GM21526 (cell line): ENCODE data around the gene ASGR1.

ENCODE experiments used
- ATAC-seq: cut with Tn5 transposase; IDR thresholded peaks from one replicate; pipeline ENCODE4 v1.9.1; 2021; ENCODE audit warnings: moderate library complexity; ENCODE audit not compliant: unreplicated experiment, low FRiP score

Gene ASGR1

DNA sequence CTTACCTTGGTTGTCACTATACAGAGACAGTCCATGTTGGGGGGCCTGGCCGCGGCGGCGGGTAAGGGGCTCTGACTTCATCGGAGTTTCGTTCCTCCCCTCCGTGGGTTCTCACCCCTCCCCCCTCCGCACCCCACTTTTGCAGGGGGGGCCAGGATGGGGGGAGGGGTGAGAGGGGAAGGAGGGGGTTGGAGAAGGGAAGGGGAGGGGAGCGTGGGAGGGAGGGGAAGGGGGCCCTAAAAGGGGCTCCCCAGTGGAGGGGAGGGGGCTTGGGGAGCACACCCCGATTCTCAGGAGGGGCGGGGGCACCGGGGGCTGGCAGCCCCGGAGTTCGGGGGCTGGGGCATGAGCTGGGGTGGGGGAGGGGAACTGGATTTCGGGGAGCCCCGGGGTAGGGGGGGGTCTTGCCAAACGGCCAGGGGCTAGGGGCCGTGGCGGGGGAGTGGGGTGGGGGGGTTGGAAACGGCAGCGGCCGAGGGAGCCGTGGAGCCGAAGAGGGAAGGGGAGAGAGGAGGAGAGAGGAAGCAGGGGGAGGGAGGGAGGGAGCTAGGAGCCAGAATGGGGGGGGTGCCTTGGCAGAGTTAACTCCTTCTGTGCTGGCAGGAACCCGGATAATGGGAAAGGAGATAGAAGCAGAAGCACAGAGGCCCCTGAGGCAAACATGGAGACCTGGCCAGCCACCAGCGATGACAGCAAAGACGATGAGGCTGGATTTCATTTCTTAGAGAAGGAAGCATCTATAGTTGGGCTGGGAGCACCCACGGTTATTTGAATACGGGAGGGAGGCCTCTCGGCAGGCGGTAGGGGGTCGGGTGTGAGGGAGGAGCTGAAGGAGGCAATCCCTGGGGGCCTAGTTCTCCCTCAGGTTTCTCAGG, 38.2 kb upstream of the ASGR1 start:
- ATAC-seq: no peak

- no peak for ATAC-seq
Measured at GRCh38 chr17:7216242-7217112, 37.3 kb upstream of the ASGR1 start.

DNA sequence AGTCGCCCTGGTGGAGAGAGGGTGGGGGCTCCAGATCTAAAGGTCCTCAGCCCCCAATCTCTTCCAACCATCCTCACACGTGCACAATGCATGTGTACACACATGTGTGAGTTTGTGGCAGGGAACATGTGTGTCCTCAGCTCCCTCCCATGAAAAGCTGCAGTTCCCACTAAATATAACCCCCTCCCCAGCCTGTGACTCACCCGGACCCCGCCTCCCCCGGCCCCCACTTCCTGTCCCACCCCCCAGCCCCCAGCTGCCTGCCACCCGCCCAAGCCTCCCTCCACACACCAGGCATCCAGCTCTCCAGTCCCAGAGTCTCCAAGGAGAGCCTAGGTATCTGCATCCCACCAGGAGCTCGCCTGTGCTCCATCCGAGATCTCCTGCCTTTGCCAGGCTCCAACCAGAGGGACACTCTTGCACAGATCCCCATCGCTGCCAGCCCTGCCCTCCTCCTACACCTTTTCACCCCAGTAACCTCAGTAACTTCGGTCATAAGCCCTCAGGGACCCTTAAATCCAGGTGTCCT, 36.5 kb upstream of the ASGR1 start:
- no peak for ATAC-seq

- ATAC-seq: no peak
Measured at GRCh38 chr17:7215136-7215638, 36.0 kb upstream of the ASGR1 start.

GRCh38 chr17:7214300-7215135, 35.3 kb upstream of the ASGR1 start:
- peak; percentile 62 for ATAC-seq

GRCh38 chr17:7213895-7214299, 34.7 kb upstream of the ASGR1 start:
- no peak for ATAC-seq

- no peak for ATAC-seq
Measured at GRCh38 chr17:7211491-7212273, 32.5 kb upstream of the ASGR1 start.

- no peak for ATAC-seq
Measured at GRCh38 chr17:7208754-7209460, 29.7 kb upstream of the ASGR1 start.

- no peak for ATAC-seq
Measured at GRCh38 chr17:7208027-7208571, 28.9 kb upstream of the ASGR1 start.

DNA sequence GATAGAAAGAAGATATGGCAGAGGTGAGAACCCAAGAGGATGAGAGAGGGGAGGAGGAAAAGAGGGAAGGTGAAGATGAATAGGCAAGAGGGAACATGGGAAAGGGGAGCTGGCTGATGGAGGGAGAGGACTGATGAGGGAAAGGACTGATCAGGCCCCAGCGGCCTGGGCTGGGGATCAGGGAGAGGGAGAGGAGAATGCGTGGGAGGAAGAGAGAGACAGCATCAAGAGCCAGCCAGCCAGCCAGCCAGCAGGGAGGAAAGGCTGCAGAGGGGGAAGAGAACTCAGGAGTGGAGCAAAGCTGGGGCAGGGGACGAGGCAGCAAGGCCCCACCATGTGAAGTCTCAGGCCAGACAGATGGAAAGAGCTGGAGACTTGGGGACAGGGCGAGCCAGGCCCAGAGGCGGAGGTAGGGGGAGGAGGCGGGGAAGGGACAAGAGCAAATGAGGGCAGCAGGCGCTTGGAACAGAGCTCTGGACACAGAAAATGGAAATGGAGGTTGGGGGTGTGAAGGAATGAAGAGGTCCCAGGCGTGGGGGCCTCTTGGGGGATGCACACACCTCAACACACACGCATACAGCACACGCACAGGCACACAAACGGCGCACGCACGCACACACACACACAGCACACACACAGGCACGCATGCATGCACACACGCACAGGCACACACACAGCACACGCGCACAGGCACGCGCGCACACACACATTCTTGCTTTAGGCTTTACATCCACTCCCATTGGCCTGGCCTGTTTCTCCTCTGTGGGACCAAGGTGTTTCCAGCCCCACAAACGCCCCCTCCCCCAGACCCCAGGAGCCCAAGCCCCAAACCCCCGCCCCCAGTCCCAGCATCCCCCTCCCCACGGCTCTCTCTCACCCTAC, 28.2 kb upstream of the ASGR1 start:
- ATAC-seq: no peak

DNA sequence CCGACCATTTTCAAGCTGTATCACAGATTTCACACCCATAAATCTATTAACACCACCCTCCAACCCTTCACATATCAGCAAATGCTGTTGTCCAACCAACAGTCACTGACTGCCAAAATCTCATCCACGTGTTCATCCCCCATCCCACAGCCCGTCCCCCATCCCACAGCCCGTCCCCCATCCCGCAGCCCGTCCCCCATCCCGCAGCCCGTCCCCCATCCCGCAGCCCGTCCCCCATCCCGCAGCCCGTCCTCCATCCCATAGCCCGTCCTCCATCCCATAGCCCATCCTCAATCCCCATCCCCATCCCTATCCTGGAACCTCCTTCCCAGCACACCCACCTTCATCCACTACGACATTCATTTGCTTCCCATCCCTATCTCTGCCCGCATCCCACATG, 26.4 kb upstream of the ASGR1 start:
- no peak for ATAC-seq

DNA sequence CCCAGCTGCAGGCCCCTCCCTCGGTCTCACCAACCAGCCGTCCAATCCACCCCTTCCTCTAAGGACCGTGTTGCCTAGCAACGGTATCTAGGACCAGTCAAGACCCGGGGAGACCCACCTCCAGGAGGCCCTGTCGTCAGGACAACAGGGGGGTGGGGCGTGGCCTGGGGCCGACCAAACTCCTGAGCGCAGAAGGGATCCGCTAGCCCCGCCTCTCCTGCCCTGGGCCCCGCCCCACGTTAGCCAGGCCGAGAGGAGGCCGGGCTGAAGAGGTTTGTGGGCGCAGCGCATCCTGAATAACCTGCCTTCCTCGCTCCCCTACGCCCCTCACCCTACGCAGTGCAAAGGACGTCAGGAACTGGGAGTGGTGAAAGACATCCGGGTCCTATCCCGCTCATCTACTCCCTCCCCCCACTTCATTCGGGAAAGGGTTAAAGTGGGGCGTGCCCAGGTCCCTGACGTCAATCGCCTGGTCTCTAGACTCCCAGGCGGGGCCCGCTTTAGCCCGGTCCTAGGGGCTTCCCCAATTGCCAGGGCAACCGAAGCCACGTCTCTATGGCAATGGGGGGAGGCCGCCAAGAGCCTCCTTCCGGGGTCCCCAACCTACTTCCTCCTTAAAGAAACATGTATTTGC, 25.8 kb upstream of the ASGR1 start:
- peak; percentile 71 for ATAC-seq

- ATAC-seq: no peak
Measured at GRCh38 chr17:7204336-7204735, 25.2 kb upstream of the ASGR1 start.

DNA sequence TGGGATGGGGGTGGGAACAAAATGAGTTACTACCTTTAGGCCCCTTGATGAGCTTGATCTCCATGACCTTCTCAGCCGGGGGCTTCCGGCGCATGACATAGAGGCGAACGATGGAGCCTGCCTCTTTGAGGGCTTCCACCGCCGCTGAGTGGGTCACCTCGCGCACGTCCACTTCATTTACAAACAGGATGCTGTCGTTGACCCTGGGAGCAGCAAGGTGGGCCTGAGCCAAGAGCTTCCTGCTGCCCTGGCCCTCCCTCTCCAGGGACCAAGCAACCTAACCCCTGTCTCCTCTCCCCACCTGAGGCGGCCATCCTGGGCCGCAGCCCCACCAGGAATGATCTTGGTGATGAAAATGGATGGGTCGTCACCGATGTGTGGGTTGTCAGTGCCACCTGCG, 24.2 kb upstream of the ASGR1 start:
- no peak for ATAC-seq

- no peak for ATAC-seq
Measured at GRCh38 chr17:7196651-7197401, 17.7 kb upstream of the ASGR1 start.

DNA sequence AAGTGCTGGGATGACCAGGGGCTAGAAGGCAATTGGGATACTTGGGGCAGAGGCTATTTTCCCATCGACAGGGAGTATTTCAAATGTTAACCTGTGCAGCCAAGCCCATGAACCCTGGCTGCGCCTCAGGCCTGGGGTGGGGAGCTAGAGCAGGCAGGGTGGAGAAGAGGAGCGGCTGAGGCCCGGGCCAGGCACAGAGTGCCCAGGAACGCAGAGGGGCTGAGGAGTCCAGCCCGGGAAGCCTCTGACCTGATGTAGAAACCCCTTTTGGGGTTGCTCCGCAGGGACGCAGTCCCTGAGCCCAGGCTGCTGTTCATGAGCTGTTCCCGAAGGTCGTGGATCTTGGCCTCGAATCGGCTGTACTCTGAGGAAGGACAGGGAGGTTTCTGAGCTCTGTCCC, 16.8 kb upstream of the ASGR1 start:
- no peak for ATAC-seq
